ENCODE data around the gene CGB8. TPM values are rescaled to one million over a fixed set of nuclear protein-coding genes. Genes with fewer than 3 reads are reported as not detected.

The CGB8 gene
- total RNA-seq, 1 experiment from 2014 or later = 0.34 TPM

- H4K20me1 ChIP-seq (ENCODE audit: insufficient read depth) = peaks cover 35% of the 10 kb centered on the region; the same call in 1 of the 2 replicates
- CTCF ChIA-PET = interaction anchor here (0.8 kb wide), 1 partner anchor 11 kb away, joined by 3 read pairs; no protein-coding TSS in a partner anchor
- H3K9me2 ChIP-seq (ENCODE audit: insufficient read depth) = no peaks in the 10 kb centered on the region
- peak overlapping the region; percentile 94 for H3K27ac ChIP-seq (ENCODE audit: low read depth, low read length)
- H3K79me2 ChIP-seq (ENCODE audit: insufficient read depth, low read length) = peaks cover 60% of the 10 kb centered on the region
- ATAC-seq (no peak), DNase-seq (ENCODE audit: low read depth, low spot score) (no peak)
- H3K27me3 ChIP-seq (ENCODE audit: insufficient read depth, low read length) = no peaks in the 10 kb centered on the region
- no peak overlapping the region for H2AFZ ChIP-seq (ENCODE audit: low read depth, low read length, poor library complexity, severe bottlenecking)
- H3K36me3 ChIP-seq (ENCODE audit: control insufficient read depth in 1 of 2, insufficient read depth in 2 of 2, low read length in 2 of 2) = peaks cover 21 to 37% of the 10 kb centered on the region in 2 experiments
- intact Hi-C loops (cut with micrococcal nuclease) = no loop called here
- peak overlapping the region; percentile 86 for H3K4me3 ChIP-seq (replicated peaks in 1 of 2; ENCODE audit: low read depth in 1 of 2, low read length in 2 of 2)
- no peaks in the 10 kb centered on the region for H3K9me3 ChIP-seq (ENCODE audit: control insufficient read depth in 1 of 2, insufficient read depth in 1 of 2, low read depth in 1 of 2, low read length in 2 of 2)
- POLR2A ChIA-PET = no interaction called here
- no TSS peak for BruUV-seq (replicated peaks)
- RAD21 ChIA-PET (ENCODE audit: low non-redundant PET in 1 of 2, low total read pairs in 2 of 2, uncharacterized antibody in 2 of 2, unreplicated experiment in 2 of 2) = no interaction called here
- no peak for TF ChIP-seq CBX3 (IDR thresholded peaks at IDR 0.05; ENCODE audit: low read depth)
- no peak for TF ChIP-seq FOSL1 (IDR thresholded peaks at IDR 0.05; ENCODE audit: low read depth)
- no peak for TF ChIP-seq ZNF274 (IDR thresholded peaks at IDR 0.05; ENCODE audit: low read depth, low read length)
- no peak for TF ChIP-seq ATF3 (IDR thresholded peaks at IDR 0.05)
- peaks cover 6 to 25% of the 10 kb centered on the region in 2 experiments for H3K4me1 ChIP-seq (ENCODE audit: control insufficient read depth in 1 of 2, insufficient read depth in 2 of 2, low read length in 2 of 2)
- H3K4me2 ChIP-seq (ENCODE audit: low read length) = peak overlapping the region; percentile 90
- peak overlapping the region; percentile 78 for H3K9ac ChIP-seq (ENCODE audit: low read length)
Observed at GRCh38 chr19:49086296-49086695, 37.4 kb upstream of the CGB8 start.

- CTCF ChIA-PET = interaction anchor here (0.8 kb wide), 1 partner anchor 12 kb away, joined by 3 read pairs; no protein-coding TSS in a partner anchor
Observed at GRCh38 chr19:49085868-49086232, 36.9 kb upstream of the CGB8 start.

More at GRCh38 chr19:49085868-49086232, 36.9 kb upstream of the CGB8 start:
- Histone ChIP-seq H3K9ac (ENCODE audit: low read length) (peak overlapping the region; percentile 78), H3K79me2 (ENCODE audit: insufficient read depth, low read length) (peaks cover 56% of the 10 kb centered on the region), H3K9me2 (ENCODE audit: insufficient read depth) (no peaks in the 10 kb centered on the region), H3K36me3 (ENCODE audit: control insufficient read depth in 1 of 2, insufficient read depth in 2 of 2, low read length in 2 of 2) (peaks cover 17 to 33% of the 10 kb centered on the region in 2 experiments), H3K27me3 (ENCODE audit: insufficient read depth, low read length) (no peaks in the 10 kb centered on the region), H3K4me1 (ENCODE audit: control insufficient read depth in 1 of 2, insufficient read depth in 2 of 2, low read length in 2 of 2) (peaks cover 6 to 25% of the 10 kb centered on the region in 2 experiments), H3K4me2 (ENCODE audit: low read length) (peak overlapping the region; percentile 90), H3K27ac (ENCODE audit: low read depth, low read length) (peak overlapping the region; percentile 94), H3K4me3 (replicated peaks in 1 of 2; ENCODE audit: low read depth in 1 of 2, low read length in 2 of 2) (peak overlapping the region; percentile 86), H4K20me1 (ENCODE audit: insufficient read depth) (peaks cover 35% of the 10 kb centered on the region; the same call in 1 of the 2 replicates), H3K9me3 (ENCODE audit: control insufficient read depth in 1 of 2, insufficient read depth in 1 of 2, low read depth in 1 of 2, low read length in 2 of 2) (no peaks in the 10 kb centered on the region), H2AFZ (ENCODE audit: low read depth, low read length, poor library complexity, severe bottlenecking) (no peak overlapping the region)
- DNase-seq (ENCODE audit: low read depth, low spot score) = no peak
- ChIA-PET RAD21 (ENCODE audit: low non-redundant PET in 1 of 2, low total read pairs in 2 of 2, uncharacterized antibody in 2 of 2, unreplicated experiment in 2 of 2) (no interaction called here), POLR2A (no interaction called here)
- BruUV-seq (replicated peaks) = no TSS peak
- TF ChIP-seq MAX (IDR thresholded peaks at IDR 0.05) (no peak), EGR1 (IDR thresholded peaks at IDR 0.05; ENCODE audit: low read depth) (no peak), REST (IDR thresholded peaks at IDR 0.05; ENCODE audit: low read depth) (no peak), POLR2AphosphoS5 (IDR thresholded peaks at IDR 0.05; ENCODE audit: low read depth, low read length) (no peak), FOSL1 (IDR thresholded peaks at IDR 0.05; ENCODE audit: low read depth) (no peak), RAD21 (IDR thresholded peaks at IDR 0.05; ENCODE audit: low read depth) (no peak), JUND (IDR thresholded peaks at IDR 0.05) (no peak), SP1 (IDR thresholded peaks at IDR 0.05; ENCODE audit: low read depth) (no peak), ZBTB33 (IDR thresholded peaks at IDR 0.05; ENCODE audit: extremely low read depth, insufficient replicate concordance, low read length) (no peak)
- intact Hi-C loops (cut with micrococcal nuclease) = no loop called here
- no peak for ATAC-seq
